ENCODE results near the gene IL19.

- peak; percentile 89 for TF ChIP-seq CTCF (conservative IDR thresholded peaks at IDR 0.05; ENCODE audit: low read length)
- TF ChIP-seq EZH2phosphoT487 (IDR thresholded peaks at IDR 0.05; ENCODE audit: borderline replicate concordance) = no peak
Measured at GRCh38 chr1:206809504-206810084, 39.0 kb downstream of the IL19 start.

All from Loucy (cell line).